CD4-positive, alpha-beta T cell treated with Interleukin-17A for 1 hour (primary cell): Measurements from ENCODE around the gene PRR4.
A peak's percentile ranks its signal among the peaks of the same experiment; 100 is the strongest.

ENCODE experiments used
- DNase-seq: peaks from one replicate; pipeline ENCODE4 v3.0.0-alpha.2; 2020

Gene PRR4, protein sequence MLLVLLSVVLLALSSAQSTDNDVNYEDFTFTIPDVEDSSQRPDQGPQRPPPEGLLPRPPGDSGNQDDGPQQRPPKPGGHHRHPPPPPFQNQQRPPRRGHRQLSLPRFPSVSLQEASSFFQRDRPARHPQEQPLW

DNA sequence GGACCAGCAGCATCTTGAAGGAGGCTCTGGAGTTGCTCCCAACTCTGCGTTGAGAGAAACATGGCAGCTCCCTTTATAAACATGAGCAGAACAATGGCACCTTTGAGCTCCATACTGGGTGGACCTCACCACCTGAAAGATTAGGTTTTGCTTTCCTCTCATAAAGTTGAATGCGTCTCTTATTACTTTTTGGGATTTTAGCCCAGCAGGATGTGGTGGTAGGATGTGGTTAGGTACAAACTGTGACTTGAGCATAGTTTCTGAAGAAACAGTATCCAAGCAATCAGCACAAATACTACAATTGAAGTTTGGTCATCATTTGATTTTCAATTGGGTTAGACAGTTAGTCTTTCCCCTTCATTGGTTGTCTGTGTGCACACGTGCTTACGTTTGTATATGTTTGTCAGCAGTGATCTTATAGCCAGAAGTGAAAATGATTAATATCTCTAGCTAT, at the start of gene PRR4:
PRR4 (minus strand) TSS at position 51 of the 454 bp plus-strand sequence; CDS start at position 13, 38 bp downstream.
- peak; percentile 36 for DNase-seq

DNA sequence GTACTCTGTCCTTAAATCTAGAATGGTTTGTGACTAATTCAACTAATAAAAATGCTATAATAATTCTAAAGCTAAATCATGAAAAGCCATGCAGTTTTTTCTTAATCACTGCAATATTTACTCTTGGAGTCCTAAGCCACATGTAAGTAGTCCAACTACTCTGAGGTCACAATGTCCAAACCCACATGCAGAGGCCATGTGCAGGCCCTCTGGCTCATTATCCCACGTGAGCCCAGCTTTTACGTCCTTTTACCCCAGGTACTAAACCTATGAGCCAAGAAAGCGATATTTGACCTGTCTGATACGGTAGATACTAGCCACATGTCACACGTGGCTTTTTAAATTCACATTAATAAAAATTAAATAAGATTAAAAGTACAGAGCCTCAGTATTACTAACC, 47.6 kb upstream of the PRR4 start:
- no peak for DNase-seq

DNA sequence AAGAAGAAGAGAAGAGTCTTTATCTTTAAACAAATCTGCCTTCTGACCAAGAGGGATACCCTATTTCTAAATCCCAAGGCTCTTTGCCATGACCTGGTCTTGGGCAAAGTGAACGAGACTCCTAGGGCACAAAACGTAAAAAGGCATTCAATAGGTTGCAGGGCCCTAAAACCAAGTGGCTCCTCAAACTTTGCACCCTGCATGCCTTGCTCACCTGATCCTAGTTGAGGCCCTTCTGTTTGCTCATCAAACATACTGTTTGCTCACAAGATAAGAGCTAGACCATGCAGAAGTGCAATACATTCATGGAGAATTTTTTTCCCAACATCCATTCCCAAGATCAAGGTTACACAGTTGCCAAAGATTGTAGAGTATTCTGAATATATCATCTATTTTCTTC, 42.7 kb upstream of the PRR4 start:
- no peak for DNase-seq

DNA sequence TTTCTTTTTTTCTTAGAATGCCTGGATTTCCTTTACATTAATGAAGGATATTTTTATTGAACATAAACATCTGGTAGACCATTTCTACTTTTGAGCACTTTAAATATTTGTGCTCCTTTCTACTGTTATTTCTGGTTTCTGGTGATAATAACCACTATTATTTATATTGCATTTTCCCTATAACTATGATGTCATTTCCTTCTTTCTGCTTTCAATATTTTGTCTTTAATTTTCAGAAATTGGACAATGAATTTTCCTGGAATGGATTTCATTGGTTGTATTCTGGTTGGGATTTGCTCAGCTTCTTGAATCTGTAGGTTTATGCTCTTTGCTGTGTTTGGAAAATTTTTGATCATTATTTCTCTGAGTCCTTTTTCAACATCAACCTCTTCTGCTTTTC, 40.0 kb upstream of the PRR4 start:
- DNase-seq = no peak

DNA sequence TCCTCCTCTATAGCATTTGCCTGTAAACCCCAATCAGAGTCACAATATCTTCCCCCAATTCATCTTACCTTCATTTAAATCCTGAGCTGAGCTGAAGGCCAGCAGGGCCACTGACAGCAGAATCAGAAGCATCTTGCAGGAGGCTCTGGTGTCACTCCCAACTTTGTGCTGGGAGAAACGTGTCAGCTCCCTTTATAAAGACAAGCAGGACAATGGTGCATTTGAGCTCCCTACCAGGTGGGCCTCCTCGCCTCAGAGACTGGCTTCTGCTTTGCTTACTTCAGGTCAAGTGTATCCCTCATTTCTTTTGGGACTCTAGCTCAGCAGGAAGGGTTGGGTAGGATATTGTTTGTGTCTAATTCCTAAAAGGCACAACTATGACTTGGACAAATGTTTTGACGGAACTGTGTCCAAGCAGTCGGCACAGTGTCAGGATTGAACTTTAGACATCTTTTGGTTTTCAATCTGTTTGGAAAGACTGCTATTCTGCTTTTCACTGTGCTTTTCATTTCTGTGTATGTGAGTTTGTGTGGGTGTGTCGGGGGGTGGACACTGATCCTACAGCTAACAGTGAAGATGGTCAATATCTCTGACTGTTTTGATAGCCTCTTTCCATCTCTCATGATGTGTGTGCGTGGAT, 34.9 kb upstream of the PRR4 start, which contains the start of gene PRH1:
PRH1 (minus strand) TSS at position 170 of the 640 bp plus-strand sequence; CDS start at position 132, 38 bp downstream.
- no peak for DNase-seq

DNA sequence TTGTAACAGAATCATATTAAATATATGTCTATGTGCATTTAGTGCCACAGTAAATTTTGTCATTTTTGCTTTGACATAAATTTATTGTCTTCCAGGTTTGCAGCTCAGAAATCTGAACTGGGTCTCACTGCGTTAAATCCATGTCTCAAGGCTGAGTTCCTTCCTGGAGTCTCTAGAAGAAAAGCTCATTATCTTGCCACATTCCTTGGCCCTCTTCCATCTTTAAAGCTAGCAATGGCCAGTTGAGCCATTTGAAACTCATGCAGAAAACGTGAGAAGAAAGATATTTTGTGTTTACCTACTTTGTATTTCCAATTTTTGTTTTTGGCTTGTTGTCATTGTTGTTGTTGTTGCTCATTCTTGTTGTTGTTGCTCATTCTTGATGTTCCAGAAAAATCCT, 24.1 kb upstream of the PRR4 start:
- no peak for DNase-seq

DNA sequence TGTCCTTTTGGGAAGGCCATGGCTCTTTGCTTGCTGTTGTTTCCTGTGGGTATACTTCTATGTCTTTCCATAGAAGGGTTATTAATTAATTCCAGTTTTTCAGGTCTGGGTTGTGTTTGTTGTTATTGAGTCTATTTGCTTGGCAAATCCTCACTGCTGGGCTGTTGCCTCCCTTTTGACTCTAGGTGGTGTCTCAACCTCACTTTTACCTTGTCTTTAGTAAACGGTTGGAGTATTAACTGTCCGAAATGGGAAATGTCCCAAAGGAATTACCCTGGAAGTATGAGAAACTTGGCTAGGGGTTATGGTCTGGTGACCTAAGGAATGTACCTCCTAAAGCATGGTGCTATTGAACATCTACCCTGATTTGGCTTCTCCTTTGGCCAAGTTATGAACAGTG, 18.1 kb upstream of the PRR4 start:
- no peak for DNase-seq

DNA sequence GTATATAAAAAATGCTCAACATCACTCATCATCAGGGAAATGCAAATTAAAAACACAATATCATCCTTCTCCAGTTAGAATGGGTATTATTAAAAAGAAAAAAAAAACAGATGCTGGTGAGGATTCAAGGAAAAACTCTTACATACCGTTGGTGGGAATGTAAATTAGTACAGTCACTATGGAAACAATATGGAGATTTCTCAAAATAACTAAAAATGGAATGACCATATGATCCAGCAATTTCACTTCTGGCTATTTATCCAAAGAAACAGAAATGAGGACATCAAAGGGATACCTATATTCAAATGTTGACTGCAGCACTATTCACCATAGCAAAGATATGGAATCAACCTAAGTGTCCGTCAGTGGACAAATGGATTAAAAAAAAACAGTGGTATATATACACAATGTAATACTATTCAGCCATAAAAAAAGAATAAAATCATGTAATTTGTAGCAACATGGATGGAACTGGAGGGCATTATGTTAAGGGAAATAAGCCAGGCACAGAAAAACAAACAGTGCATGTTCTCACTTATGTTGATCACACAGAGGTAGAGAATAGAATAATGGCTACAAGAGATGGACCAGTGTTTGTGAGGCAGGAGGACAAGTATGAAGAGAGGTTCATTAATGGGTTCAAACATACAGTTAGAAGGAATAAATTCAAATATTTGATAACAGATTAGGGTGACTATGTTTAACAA, 14.4 kb upstream of the PRR4 start:
- DNase-seq = no peak

DNA sequence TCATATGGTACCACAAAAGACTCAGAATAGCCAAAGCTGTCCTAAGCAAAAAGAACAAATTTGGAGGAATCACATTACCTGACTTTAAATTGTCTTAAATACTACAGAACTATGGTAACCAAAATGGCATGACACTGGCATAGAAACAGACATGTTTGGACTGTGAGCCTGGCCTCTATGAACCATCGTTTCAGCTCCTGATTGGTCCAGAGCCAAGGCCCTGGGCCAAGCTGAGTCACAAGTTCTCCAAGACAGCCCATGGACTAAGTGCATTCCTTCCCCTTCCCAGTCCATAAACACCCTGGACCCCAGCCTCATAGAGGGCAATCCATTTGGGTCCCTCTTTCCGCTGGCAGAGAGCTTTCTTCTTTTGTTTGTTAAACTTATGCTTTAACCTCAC, 12.1 kb upstream of the PRR4 start:
- no peak for DNase-seq

DNA sequence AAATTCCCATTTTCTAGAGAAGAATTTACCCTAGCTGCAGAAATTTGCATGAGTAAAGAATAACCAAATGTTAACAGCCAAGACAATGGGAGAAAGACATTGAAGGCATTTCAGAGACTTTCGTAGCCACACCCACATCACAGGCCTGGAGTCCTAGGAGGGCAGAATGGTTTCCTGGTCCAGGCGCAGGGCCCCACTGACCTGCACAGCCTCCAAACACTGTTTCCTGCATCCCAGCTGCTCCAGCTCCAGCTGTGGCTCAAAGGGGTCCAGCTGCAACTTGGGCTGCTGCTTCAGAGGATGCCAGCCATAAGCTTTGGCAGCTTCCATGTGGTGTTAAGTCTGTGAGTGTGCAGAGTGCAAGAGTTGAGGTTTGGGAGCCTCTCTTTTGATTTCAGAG, 6.5 kb upstream of the PRR4 start:
- no peak for DNase-seq

DNA sequence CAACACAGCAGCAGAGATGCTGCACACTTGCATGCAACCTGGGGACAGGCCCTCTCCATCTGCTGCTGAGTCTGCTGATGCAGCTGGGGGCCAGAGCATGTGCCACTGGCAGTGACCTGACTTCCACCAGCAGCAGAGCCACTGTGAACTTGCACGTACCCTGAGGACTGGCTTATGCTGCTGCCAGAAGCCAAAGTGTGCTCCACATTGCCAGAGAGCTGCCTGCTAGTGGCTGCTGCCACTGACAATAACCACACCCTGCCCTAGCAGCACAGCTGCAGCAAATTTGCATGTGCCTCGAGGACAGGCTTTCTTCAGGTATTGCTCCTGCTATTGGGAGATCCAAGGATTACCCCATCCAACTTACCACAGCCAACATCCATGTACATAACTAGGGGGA, 4.5 kb upstream of the PRR4 start:
- no peak for DNase-seq

DNA sequence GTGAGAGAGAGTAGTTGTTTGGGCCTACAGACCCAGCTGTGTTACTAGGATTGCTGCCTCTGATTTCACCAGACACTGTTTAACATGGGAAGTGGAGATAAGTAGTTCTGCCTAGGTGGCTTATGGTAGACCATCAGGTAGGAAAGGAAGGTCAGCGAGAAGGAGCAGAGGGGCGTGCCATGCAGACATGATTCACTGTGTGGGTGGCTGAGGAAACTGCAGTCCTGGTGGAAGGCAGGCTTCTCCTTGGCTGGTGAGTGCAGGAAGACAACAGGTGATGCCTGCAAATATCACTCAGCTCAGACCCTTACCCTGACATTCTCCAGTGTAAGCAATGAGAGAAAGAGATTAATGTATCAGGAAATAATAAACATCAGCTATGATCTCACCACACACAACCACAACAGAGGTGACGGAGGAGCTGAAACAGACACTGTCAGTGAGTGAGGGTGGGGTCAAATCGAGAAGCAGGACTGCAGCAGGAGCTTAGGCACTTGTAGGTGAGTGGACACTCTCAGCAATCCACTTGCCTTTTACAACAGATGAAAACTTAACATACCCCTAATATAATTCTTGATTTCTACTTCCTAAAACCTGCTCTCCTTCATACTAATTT, 2.1 kb upstream of the PRR4 start:
- peak; percentile 2 for DNase-seq

DNA sequence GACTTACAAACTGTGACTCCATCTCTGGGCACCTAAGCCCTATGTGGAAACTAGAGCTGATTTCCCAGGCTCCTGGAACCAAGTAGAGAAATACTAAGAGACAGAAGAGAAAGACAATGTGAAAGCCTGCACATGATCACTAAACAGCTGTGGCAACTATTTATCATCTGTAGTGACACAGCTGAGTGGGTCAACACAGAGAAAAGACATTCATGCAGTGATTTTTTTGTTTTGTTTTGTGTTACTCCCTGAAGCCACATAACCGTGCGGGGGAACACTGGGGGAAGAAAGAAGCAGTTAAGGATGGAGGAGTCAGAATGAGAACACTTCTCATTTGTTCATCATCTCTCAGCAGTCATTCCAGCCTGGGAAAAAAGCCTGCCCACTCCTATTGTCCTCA, 1.5 kb downstream of the PRR4 start:
- no peak for DNase-seq

DNA sequence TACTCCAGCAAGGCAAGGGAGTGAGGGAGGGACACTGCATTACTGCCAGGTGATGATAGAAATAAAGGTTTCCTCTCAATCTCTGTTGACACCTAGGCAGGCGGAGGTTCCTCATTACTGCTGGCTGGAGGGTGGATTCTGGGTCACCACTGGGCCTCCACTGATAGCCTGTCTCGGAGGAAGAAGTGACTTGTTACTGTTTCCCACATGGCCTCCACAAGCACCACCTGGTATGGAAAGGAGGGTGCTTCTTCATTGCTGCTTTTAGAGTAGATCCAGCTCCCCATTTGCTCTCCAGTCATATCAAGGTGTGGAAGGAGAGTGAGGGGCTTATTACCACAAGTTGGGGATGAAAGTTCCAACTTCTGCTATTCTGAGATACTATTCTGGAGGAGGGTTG, 6.4 kb downstream of the PRR4 start:
- DNase-seq = no peak

DNA sequence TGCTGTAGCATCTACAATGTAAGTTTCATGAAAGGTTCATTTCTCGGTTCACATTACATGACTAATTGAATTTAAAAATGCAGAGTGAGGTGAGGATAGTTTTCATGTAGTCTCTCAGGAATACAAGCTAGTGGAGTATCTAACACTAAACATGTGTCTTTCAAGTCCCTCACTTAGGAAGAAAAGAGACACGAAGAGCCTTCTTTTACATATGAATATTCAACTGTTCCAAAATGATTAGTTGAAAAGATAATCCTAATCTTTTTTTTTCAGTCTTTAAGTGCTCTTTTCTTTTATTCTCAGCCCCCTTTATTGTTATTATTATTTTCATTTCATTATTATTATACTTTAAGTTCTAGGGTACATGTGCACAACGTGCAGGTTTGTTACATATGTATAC, 10.8 kb downstream of the PRR4 start:
- no peak for DNase-seq

DNA sequence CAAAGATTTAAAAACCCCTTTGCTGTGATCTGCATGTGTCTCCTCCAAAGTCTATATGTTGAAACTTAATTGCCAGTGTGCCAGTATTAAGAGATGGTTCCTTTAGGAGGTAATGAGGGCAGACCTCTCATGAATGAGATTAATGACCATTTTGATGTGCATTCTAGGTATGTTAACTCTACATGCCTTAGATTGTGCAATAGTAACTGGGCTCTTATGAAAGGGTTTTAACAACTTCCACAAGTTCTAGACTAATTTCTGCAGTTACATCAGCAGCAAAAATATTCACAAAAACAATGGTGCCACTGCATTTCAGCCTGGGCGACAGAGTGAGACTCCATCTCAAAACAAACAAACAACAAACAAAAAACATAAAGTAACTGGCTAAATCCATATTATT, 19.3 kb downstream of the PRR4 start:
- DNase-seq = no peak

DNA sequence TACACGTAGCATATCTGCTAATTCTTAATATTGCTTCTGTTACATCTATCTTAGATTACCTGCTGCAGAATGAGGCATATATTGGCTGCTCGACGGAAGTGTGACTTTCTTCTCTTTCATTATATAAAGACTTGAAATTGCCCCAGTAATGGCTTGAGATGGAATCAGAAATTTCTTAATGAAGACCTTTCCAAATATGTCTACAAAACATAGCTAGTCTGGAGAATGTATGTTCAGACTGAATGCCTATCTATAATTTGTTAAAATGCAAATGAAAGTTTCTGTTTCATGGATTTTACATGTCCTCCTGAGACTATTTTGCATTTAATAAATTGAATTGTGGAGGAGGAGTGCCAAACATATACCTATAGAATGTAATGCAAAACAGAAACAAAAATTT, 23.0 kb downstream of the PRR4 start, which contains the start of gene TAS2R10:
TAS2R10 (minus strand) TSS at position 101 of the 400 bp plus-strand sequence; CDS start at position 12, 89 bp downstream.
- no peak for DNase-seq

DNA sequence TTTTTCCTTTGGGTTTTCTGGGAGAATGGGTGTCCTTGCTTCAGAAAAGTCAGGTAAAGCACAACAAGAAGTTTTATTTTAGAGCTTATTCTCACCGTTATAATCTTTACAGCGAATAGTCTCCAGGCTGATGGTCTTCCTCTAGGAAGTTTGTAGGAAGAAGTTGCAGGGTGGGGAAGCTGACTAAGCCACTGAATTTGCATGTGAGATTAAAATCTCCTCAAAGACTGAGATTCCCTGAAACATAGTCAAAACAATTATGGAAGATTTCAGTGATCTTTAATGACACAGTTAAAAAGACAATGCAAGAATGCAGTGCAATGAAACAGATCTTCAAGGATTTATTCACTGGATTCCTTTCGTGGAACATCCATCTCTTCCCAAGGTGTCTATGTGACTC, 24.3 kb downstream of the PRR4 start:
- no peak for DNase-seq

DNA sequence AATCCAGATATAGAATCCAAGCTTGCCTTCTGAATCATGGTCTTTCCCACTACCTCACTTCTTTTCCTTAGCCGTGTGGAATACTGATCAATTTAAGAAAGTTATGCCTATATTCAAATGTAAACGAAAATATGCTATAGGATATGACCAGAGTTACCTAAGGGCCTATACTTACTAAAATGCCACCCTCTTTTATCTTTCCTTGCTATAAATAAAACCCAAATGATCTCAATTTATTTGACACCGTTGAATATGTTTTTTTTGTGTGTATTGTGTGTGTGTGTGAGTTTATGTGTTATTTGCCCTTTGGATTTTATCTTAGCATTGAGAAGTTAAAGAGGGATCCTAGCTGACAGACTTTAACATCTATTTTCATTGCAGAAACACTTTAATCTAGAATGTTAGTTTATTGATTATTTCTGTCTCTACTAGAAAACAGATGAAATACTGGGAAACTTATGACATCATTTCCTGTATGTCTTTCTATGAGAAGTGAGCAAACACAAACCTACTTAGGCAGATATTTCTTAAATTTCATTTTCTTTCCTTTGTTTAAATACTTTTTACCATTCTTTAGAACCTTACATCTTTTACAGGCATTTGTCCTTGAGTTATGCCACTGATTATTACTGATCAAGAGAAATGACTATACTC, 37.3 kb downstream of the PRR4 start:
- no peak for DNase-seq

DNA sequence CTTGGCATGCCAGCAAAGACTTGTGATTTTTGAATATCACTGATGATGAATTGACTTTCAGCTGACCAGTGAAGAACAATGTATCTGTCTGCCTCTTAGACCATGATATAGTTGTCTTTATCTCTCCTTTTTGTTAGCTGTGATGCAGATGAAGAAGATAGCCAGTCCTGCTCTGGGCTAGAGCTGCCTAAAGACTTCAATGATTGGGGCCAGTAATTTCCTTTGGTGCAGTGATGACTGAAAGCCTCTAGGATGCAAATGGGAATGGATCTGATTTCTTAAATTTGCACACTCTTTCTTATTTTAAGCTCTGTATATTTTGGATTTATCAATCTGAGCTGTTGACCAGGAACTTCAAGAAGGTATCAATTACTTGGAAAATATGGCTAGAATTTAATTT, 39.2 kb downstream of the PRR4 start, which contains the start of gene TAS2R9:
TAS2R9 (minus strand) TSS at position 101 of the 400 bp plus-strand sequence; CDS start at position 8, 93 bp downstream.
- no peak for DNase-seq

DNA sequence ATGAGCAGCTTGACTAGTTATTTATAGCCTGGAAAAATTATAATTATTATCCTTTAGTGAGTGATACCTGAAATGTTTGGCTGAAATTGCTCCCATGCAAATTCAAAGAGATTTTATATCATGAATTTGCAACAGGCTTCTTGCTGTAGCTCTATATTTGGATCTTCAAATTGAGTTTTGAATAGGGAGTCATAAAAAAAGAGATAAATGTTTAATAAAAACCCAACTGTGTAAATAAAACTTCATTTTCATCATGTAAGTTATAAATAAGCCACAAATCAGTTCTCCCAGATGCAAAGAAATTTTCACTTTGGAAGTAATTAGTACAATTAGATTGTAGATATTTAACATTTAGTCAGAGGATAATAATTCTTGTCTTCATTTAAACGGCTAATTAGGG, 42.1 kb downstream of the PRR4 start, which contains the start of gene TAS2R8:
TAS2R8 (minus strand) TSS at position 101 of the 400 bp plus-strand sequence. CDS start 306 bp downstream, outside the sequence.
- DNase-seq = no peak

DNA sequence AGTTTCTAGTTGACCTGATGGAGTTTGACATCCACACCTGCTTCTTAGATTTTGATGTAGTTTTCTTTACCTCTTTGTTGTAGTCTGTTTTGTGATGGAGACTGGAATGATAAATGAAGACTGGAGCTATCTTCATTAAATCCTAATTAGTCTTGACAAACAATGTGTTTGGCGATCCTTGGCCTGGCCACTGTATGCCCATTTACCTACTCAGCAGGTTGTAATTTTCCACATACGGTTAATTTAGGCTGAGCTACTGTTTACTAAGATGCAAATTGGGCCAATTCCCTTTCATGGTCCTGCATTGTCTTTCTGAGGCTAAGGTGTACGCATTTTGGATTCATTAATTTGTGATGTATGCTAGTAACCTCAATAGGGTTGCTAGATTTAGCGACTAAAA, 46.7 kb downstream of the PRR4 start, which contains the start of gene TAS2R7:
TAS2R7 (minus strand) TSS at position 41 of the 400 bp plus-strand sequence. CDS start 57 bp downstream, outside the sequence.
- DNase-seq = no peak

DNA sequence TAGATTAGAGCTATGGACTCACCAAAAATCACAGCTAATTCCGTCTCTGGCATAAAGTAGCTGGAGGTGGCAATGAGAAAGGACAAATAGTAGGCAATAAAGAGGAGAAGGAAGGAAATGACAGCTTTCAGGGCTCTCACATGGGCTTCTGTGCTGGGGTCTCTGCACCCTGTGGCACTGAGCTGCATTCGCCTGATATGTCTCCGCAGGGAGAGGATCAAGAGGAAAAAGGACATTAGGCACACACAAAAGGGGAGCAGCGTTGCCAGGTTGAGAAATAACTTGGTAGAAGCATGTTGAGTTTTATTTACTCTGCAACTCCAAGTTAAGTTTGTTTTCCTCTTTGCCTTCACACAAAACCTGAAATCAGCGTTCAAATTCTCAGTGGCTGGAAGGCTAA, 47.5 kb downstream of the PRR4 start:
- DNase-seq = no peak
